Activated CD4-positive, alpha-beta T cell treated with anti-CD3 and anti-CD28 coated beads, Interleukin-2, amount 50 U/mL, for 1 hour (primary cell): ENCODE data around the gene CLBA1.
"Not testable (repeated sequence)": the region's sequence is repeated elsewhere in the genome, so short reads cannot be mapped to it uniquely, and the experiment has no call there.

Experiments used
- DNase-seq: peaks from one replicate; pipeline ENCODE4 v3.0.0-alpha.2; 2020

The CLBA1 gene

DNA sequence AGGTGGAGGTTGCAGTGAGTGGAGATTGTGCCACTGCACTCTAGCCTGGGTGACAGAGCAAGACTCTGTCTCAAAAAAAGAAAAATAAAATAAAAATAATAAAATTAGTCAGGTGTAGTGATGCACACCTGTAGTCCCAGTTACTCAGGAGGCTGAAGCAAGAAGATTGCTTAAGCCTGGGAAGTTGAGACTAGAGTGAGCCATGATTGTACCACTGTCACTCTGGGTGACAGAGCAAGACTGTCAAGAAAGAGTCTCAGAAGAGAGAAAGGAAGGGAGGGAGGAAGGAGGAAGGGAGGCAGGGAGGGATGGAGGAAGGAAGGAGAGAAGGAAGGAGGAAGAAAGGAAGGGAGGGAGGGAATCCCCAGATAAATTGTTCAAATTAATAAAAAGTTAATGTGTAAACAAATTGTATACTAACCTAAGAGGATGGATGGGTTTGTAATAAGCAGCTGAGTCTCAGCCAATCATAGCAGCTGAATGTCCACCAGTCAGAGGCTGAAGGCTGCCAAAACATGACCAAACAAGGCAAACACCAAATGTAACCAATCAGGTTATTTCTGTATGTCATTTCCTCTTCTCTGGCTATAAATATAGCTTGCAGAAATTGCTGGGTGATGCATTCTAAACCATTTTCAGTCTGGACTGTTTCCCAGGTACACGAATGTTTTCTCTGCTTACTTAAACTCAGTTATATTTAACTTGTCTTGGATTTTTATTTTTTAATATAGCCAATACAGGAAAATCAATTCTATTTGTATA, 41.4 kb downstream of the CLBA1 start:
- no peak for DNase-seq

DNA sequence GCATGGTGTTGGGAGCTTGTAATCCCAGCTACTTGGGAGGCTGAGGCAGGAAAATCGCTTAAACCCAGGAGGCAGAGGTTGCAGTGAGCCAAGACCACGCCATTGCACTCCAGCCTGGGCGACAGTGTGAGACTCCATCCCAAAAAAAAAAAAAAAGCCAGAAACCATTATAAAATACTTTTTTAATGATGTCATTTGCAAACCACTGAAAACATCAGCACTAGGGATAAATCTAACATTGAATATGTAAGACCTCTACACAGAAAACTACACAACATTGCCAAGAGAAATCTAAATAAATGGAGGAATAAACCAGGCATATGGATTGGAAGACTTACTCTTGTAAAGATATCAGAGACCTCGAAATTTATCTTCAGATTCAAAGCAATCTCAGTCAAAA, 42.1 kb downstream of the CLBA1 start:
- DNase-seq = not testable (repeated sequence)

DNA sequence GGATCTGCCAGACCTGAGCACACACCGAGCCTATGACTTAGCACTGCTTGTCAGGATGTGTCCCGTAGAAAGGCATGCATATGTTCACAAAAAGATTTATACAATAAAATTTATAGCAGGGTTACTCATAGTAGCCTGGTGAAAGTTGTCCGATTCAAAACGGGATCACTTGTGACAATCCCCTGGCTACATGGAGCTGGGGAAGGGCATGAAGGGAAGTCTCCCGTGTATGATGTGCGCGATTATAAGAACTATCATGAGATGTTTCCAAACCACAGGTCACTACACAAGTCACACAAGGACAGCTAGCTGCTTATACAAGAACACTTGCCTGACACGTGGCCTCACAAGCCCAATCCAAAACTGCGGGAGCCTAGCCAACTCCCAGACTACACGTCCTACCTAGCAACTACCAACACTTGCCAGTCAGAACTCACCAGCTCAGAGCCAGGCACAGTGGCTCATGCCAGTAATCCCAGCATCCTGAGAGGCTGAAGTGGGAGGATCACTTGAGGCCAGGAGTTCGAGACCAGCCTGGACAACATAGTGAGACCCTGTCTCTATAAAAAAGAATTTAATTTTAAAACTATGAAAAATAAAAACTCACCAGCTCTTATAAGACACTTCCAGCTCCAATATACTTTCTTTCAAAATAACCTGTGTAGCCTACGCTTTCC, 42.8 kb downstream of the CLBA1 start:
- DNase-seq = no peak

- no peak for DNase-seq
These were observed 43.8 kb downstream of the CLBA1 start for GRCh38 chr14:105029402-105029801.

- no peak for DNase-seq
These were observed 44.6 kb downstream of the CLBA1 start for GRCh38 chr14:105030194-105030593.

DNA sequence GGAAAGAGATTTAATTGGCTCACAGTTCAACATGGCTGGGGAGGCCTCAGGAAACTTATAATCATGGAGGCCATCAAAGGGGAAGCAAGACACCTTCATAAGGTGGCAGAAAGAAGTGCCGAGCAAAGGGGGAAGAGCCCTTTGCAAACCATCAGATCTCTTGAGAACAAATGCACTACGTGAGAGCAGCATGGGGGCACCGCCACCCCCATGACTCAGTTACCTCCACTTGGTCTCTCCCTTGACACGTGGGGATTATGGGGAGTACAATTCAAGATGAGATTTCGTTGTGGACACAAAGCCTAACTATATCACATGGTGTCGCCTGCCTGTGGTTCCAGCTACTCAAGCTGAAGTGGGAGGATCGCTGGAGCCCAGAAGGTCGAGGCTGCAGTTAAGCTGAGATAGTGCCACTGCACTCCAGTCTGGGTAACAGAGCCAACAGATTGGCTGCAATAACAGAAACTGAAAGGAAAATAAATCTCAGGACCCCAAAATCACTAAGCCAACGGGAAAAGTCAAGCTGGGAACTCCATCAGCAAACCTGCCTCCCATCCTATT, 45.3 kb downstream of the CLBA1 start:
- no peak for DNase-seq

DNA sequence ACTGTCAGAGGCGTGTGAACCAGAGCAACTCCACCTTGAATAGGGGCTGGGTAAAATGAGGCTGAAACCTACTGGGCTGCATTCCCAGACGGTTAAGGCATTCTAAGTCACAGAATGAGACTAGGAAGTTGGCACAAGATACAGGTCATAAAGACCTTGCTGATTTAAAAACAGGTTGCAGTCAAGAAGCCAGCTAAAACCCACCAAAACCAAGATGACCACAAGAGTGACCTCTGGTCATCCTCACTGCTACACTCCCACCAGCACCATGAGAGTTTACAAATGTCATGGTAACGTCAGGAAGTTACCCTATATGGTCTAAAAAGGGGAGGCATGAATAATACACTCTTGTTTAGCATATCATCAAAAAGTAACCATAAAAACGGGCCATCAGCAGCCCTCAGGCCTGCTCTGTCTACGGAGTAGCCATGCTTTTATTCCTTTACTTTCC, 46.9 kb downstream of the CLBA1 start:
- not testable (repeated sequence) for DNase-seq

DNA sequence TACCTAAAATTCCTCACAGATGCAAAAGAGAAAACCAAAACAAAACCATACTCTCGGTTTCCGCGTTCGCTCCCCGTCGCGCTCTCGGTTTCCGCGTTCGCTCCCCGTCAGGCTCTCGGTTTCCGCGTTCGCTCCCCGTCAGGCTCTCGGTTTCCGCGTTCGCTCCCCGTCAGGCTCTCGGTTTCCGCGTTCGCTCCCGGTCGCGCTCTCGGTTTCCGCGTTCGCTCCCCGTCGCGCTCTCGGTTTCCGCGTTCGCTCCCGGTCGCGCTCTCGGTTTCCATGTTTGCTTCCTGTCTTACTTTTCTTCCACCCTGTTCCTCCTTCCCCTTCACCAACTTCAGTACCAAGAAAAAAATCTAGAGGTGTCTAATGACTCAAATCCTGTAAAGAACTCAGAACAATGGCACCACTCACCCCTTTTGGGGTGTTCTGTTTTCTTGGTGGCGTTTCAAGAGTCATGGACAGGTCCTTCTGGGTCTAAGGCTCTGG, 47.9 kb downstream of the CLBA1 start:
- not testable (repeated sequence) for DNase-seq

GRCh38 chr14:105034315-105035039, 48.9 kb downstream of the CLBA1 start:
- no peak for DNase-seq

DNA sequence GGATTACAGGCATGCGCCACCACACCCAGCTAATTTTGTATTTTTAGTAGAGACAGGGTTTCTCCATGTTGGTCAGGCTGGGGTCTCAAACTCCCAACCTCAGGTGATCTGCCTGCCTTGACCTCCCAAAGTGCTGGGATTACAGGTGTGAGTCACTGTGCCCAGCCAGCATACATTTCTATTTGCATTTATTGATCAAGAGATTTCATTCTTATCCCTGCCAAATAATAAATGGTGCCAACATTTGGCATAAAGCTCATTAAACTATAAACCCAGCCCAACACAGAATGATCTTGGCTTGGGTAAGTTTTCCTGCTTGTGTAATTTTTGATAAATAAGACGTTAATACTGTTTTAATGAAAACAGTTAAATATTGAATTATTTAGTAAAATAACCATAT, 50.0 kb downstream of the CLBA1 start:
- not testable (repeated sequence) for DNase-seq

- DNase-seq = no peak
These were observed 54.0 kb downstream of the CLBA1 start for GRCh38 chr14:105039458-105040205.

DNA sequence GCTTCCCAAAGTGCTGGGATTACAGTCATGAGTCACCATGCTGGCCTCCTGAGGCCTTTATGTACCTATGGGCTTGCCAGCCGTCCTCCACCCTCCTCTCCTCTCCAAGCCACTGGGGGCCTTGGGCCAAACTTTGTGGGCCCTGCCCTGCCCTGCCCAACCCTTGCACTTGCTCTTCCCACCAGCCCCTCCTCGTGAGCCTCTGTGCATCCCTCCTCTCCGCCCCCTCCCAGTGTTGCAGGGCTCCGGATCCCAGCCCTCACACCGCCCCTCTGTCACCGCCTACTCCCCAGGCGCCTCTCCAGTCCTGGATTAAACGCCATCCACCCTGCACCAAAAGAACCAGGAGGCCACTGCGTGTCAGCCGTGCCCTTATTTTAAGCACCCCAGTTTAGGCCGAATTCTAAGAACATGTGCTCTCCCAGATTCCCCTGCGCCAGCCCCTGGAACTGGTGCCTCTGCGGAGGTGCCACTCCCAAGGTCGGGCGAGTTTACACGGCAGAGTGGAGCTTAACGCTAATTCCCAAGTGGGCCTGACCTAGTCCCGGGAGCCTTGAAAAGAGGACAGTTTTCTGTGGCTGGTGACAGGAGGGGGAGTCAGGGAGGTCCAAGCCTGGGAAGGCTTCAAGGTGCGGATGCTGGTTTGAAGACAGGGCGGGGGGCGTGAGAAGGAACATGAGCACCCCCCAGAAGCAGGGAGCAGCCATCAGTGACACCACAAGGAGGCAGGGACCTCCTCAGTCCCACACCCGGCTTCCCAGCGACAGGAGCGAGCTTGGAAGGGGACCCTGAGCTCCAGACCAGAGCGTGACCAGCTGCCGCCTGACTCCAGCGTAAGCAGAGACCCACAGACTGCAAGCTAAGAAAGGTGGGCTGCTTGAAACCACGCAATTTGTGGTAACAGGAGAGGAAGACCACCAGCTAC, 56.5 kb downstream of the CLBA1 start:
- no peak for DNase-seq

- DNase-seq = no peak
These were observed 57.2 kb downstream of the CLBA1 start for GRCh38 chr14:105042813-105043212.

DNA sequence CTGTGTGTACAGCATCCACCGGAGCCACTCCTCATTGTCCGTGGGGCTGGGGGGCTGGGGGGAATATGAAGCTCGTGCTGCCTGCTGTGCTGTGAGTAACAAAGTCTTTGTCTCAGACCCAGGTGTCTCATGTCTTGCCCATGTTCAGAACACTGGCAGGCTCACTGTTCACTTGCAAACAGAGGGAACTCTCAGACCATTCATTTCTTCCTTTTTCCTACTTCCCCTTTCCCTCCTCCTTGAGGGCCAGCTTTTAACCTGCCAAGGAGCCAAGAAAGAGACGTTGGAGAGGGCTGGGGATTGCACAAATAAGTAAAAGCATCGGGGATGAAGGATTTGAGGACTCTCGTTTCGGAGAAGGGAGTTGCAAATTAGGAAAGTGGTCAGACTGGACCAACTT, 58.1 kb downstream of the CLBA1 start:
- DNase-seq = no peak
